ENCODE results near the gene DOP1A. TPM values are rescaled to one million over a fixed set of nuclear protein-coding genes. Genes with fewer than 3 reads are reported as not detected.

DOP1A gene
- total and polyA plus RNA-seq, 2 of the 13 experiments (the other 11 are each of a cell fraction or from before 2014, with no cell fraction given): 5.2 to 16.7 TPM

DNA sequence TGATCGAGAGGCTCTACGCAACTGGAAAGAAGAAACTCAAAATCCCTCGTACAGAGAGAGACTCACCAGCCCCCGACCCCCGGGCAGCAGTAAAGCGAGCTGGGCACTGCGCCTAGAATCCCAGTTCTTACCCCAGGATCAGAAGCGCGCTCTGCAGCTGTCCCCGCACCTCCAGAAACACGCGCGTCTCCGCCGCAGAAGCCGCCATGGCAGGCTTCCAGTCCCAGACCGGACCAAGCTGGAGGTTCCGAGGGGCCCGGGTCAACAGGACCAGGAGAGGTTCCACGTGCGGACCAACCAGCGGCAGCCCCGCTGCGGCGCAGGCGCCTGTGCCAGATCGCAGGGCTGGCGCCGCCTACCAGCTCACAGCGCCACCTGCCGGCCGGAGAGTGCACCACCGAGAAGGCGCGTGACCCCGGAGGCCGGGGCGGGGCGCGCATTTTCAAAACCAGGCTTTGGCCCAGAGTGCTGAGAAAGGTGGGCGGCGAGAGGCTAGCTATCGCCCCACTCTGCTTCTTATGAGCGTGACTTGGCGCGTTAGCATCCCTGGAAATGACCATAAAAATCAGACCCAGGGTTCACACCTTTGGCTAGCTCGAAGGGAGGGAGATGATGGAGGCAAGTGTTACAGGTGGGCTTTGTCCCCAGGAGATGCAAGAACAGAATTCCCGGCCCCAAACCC, 1.8 kb upstream of the DOP1A start, which contains the start of gene UBE3D (continued):
- TF ChIP-seq, protein P1, sequence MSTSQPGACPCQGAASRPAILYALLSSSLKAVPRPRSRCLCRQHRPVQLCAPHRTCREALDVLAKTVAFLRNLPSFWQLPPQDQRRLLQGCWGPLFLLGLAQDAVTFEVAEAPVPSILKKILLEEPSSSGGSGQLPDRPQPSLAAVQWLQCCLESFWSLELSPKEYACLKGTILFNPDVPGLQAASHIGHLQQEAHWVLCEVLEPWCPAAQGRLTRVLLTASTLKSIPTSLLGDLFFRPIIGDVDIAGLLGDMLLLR (CRISPR knock-in tag; IDR thresholded peaks at IDR 0.05): peak; percentile 93
- TF ChIP-seq ZNF367 (CRISPR knock-in tag; IDR thresholded peaks at IDR 0.05; ENCODE audit: borderline replicate concordance) (no peak), HOXA3 (CRISPR knock-in tag; IDR thresholded peaks at IDR 0.05) (peak; percentile 74), SMAD1 (CRISPR knock-in tag; IDR thresholded peaks at IDR 0.05; ENCODE audit: borderline replicate concordance, low read depth) (peak; percentile 67), RCOR2 (CRISPR knock-in tag; IDR thresholded peaks at IDR 0.05) (no peak), FOXA1 (IDR thresholded peaks at IDR 0.05) (no peak), FOXA1 (CRISPR knock-in tag; IDR thresholded peaks at IDR 0.05) (peak; percentile 82), ZFY (CRISPR knock-in tag; IDR thresholded peaks at IDR 0.05) (peak; percentile 62; the same call in 1 of the 2 replicates), SOX13 (IDR thresholded peaks at IDR 0.05) (no peak), SOX13 (CRISPR knock-in tag; conservative IDR thresholded peaks at IDR 0.05 in 1 of 2, IDR thresholded peaks at IDR 0.05 in 1 of 2) (no peak; a peak in 2 of 4 replicates), ZNF124 (CRISPR knock-in tag; IDR thresholded peaks at IDR 0.05) (0 out of 2 replicates have a peak, but pooled peaks have one; percentile 55), ZNF883 (CRISPR knock-in tag; IDR thresholded peaks at IDR 0.05; ENCODE audit: not compliant biosample characterization) (peak; percentile 93), GTF2F1 (IDR thresholded peaks at IDR 0.05; ENCODE audit: low read length) (no peak), SAFB2 (CRISPR knock-in tag; IDR thresholded peaks at IDR 0.05; ENCODE audit: borderline replicate concordance, low read depth) (peak; percentile 76; the same call in 1 of the 2 replicates), SMAD3 (CRISPR knock-in tag; IDR thresholded peaks at IDR 0.05) (peak; percentile 80; the same call in 1 of the 2 replicates), ZNF18 (CRISPR knock-in tag; IDR thresholded peaks at IDR 0.05; ENCODE audit: insufficient replicate concordance) (no peak), ETV6 (CRISPR knock-in tag; conservative IDR thresholded peaks at IDR 0.05) (peak; percentile 85; the same call in 1 of the 2 replicates), NR2C2 (CRISPR knock-in tag; IDR thresholded peaks at IDR 0.05; ENCODE audit: borderline replicate concordance) (peak; percentile 94), TBX3 (IDR thresholded peaks at IDR 0.05; ENCODE audit: borderline replicate concordance) (peak; percentile 51), ZSCAN31 (CRISPR knock-in tag; IDR thresholded peaks at IDR 0.05; ENCODE audit: low read depth) (0 out of 2 replicates have a peak, but pooled peaks have one; percentile 21), KLF11 (CRISPR knock-in tag; IDR thresholded peaks at IDR 0.05) (no peak), ISL2 (CRISPR knock-in tag; IDR thresholded peaks at IDR 0.05) (peak; percentile 69), CEBPB (IDR thresholded peaks at IDR 0.05; ENCODE audit: borderline replicate concordance, low read depth, low read length) (no peak)
- TF ChIP-seq, protein P2, sequence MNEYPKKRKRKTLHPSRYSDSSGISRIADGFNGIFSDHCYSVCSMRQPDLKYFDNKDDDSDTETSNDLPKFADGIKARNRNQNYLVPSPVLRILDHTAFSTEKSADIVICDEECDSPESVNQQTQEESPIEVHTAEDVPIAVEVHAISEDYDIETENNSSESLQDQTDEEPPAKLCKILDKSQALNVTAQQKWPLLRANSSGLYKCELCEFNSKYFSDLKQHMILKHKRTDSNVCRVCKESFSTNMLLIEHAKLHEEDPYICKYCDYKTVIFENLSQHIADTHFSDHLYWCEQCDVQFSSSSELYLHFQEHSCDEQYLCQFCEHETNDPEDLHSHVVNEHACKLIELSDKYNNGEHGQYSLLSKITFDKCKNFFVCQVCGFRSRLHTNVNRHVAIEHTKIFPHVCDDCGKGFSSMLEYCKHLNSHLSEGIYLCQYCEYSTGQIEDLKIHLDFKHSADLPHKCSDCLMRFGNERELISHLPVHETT (CRISPR knock-in tag; conservative IDR thresholded peaks at IDR 0.05): no peak; the same call in 1 of the 2 replicates
- TF ChIP-seq, protein P3, sequence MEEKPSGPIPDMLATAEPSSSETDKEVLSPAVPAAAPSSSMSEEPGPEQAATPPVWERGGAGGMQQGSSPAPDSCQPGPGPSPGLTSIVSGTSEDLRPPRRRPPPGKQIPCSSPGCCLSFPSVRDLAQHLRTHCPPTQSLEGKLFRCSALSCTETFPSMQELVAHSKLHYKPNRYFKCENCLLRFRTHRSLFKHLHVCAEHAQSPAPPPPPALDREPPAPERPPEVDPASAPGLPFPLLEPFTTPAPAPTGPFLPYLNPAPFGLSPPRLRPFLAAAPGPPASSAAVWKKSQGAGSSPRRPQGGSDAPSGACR (CRISPR knock-in tag; IDR thresholded peaks at IDR 0.05): no peak
